ENCODE data around the gene ANAPC10. TPM values are rescaled to one million over a fixed set of nuclear protein-coding genes. Genes with fewer than 3 reads are reported as not detected.

The ANAPC10 gene
- total RNA-seq, 4 donors from 2014 or later: 13.1 to 59.0 (median 27.9) TPM

GRCh38 chr4:145041378-145041777 is 56.6 kb downstream of the ANAPC10 start:
- H3K4me1 ChIP-seq: no peaks in the 10 kb centered on the region
- no peak overlapping the region for H3K27ac ChIP-seq
- no peak overlapping the region for H3K4me3 ChIP-seq
- no peaks in the 10 kb centered on the region for H3K9me3 ChIP-seq
- H3K27me3 ChIP-seq: no peaks in the 10 kb centered on the region
- TF ChIP-seq CTCF (IDR thresholded peaks at IDR 0.05): no peak
- no peak for TF ChIP-seq POLR2A (IDR thresholded peaks at IDR 0.05)
- intact Hi-C loops (cut with DNase I; ENCODE audit: low total_unique reads): no loop called here
- H3K36me3 ChIP-seq: no peaks in the 10 kb centered on the region
- no peak for DNase-seq

GRCh38 chr4:145035494-145036136 is 62.4 kb downstream of the ANAPC10 start:
- no peaks in the 10 kb centered on the region for H3K36me3 ChIP-seq
- no peak for DNase-seq
- no peak overlapping the region for H3K27ac ChIP-seq
- H3K9me3 ChIP-seq: no peaks in the 10 kb centered on the region
- H3K4me1 ChIP-seq: no peaks in the 10 kb centered on the region
- intact Hi-C loops (cut with DNase I; ENCODE audit: low total_unique reads): no loop called here
- H3K27me3 ChIP-seq: no peaks in the 10 kb centered on the region
- H3K4me3 ChIP-seq: no peak overlapping the region
- TF ChIP-seq POLR2A (IDR thresholded peaks at IDR 0.05): no peak
- no peak for TF ChIP-seq CTCF (IDR thresholded peaks at IDR 0.05)

GRCh38 chr4:145034727-145035211 is 63.2 kb downstream of the ANAPC10 start:
- no peak overlapping the region for H3K27ac ChIP-seq
- no peaks in the 10 kb centered on the region for H3K9me3 ChIP-seq
- H3K4me1 ChIP-seq: no peaks in the 10 kb centered on the region
- no peaks in the 10 kb centered on the region for H3K36me3 ChIP-seq
- DNase-seq: no peak
- H3K4me3 ChIP-seq: no peak overlapping the region
- TF ChIP-seq POLR2A (IDR thresholded peaks at IDR 0.05) (no peak), CTCF (IDR thresholded peaks at IDR 0.05) (no peak)
- intact Hi-C loops (cut with DNase I; ENCODE audit: low total_unique reads): no loop called here
- no peaks in the 10 kb centered on the region for H3K27me3 ChIP-seq

GRCh38 chr4:145019346-145019745 is 78.7 kb downstream of the ANAPC10 start:
- H3K9me3 ChIP-seq: peaks cover 0 to 19% of the 10 kb centered on the region in 2 donors
- no peaks in the 10 kb centered on the region for H3K27me3 ChIP-seq
- H3K27ac ChIP-seq: no peak overlapping the region
- no peak overlapping the region for H3K4me3 ChIP-seq
- DNase-seq: no peak
- H3K36me3 ChIP-seq: no peaks in the 10 kb centered on the region
- intact Hi-C loops (cut with DNase I; ENCODE audit: low total_unique reads): no loop called here
- H3K4me1 ChIP-seq: no peaks in the 10 kb centered on the region
- TF ChIP-seq CTCF (IDR thresholded peaks at IDR 0.05) (no peak), POLR2A (IDR thresholded peaks at IDR 0.05) (no peak)

GRCh38 chr4:145014365-145014764 is 83.6 kb downstream of the ANAPC10 start:
- Histone ChIP-seq H3K36me3 (no peaks in the 10 kb centered on the region), H3K9me3 (peaks cover 0 to 4% of the 10 kb centered on the region in 2 donors), H3K4me1 (no peaks in the 10 kb centered on the region), H3K4me3 (no peak overlapping the region), H3K27ac (no peak overlapping the region), H3K27me3 (no peaks in the 10 kb centered on the region)
- TF ChIP-seq POLR2A (IDR thresholded peaks at IDR 0.05): no peak
- no peak for TF ChIP-seq CTCF (IDR thresholded peaks at IDR 0.05)
- intact Hi-C loops (cut with DNase I; ENCODE audit: low total_unique reads): no loop called here
- DNase-seq: no peak
